Fibroblast of mammary gland (primary cell): ENCODE data around the gene CPSF3.

Experiments
- DNase-seq: peaks from one replicate; pipeline ENCODE4 v3.0.0-alpha.2; 2010; ENCODE audit warnings: low read depth
- H3K4me3 ChIP-seq: 2 replicates; pipeline ENCODE4 v1.5.1; 2011; ENCODE audit warnings: low read depth, mild to moderate bottlenecking, low read length, moderate library complexity; ENCODE audit not compliant: control insufficient read depth
- CTCF ChIP-seq: conservative IDR thresholded peaks from 2 replicates; pipeline ENCODE4 v1.5.1; 2011; ENCODE audit warnings: low read depth, low read length, inconsistent platforms; ENCODE audit not compliant: control insufficient read depth, insufficient read depth

The CPSF3 gene

GRCh38 chr2:9463698-9464034 lies 40.2 kb downstream of the CPSF3 start:
- peak; percentile 38 for DNase-seq

GRCh38 chr2:9465170-9465569 lies 41.7 kb downstream of the CPSF3 start:
- no peak overlapping the region for H3K4me3 ChIP-seq
- no peak for DNase-seq
- no peak for TF ChIP-seq CTCF

More at GRCh38 chr2:9463698-9464034, 40.2 kb downstream of the CPSF3 start:
- no peak for TF ChIP-seq CTCF
- no peak overlapping the region for H3K4me3 ChIP-seq

- no peak overlapping the region for H3K4me3 ChIP-seq
- no peak for TF ChIP-seq CTCF
- no peak for DNase-seq
These were observed 42.8 kb downstream of the CPSF3 start for GRCh38 chr2:9466147-9466683.

GRCh38 chr2:9467687-9468086 lies 44.2 kb downstream of the CPSF3 start:
- DNase-seq, result no peak
- H3K4me3 ChIP-seq, result no peak overlapping the region
- TF ChIP-seq CTCF, result no peak

- no peak for DNase-seq
- no peak for TF ChIP-seq CTCF
- H3K4me3 ChIP-seq, result no peak overlapping the region
These were observed 47.8 kb downstream of the CPSF3 start for GRCh38 chr2:9471206-9471605.

GRCh38 chr2:9472511-9472910 lies 49.1 kb downstream of the CPSF3 start:
- TF ChIP-seq CTCF, result no peak
- no peak for DNase-seq
- H3K4me3 ChIP-seq, result no peak overlapping the region

- TF ChIP-seq CTCF, result peak; percentile 3
- H3K4me3 ChIP-seq, result peak overlapping the region; percentile 79
- no peak for DNase-seq
These were observed 50.0 kb downstream of the CPSF3 start for GRCh38 chr2:9473308-9473984.
